ENCODE measurements around the gene IFNG. TPM values are rescaled to one million over a fixed set of nuclear protein-coding genes. Genes with fewer than 3 reads are reported as not detected.

Gene IFNG
- total RNA-seq, 1 experiment from 2014 or later, result not detected

GRCh38 chr12:68189821-68190242 is 30.3 kb upstream of the IFNG start:
- Histone ChIP-seq H3K9me3 (ENCODE audit: insufficient read depth, low read depth) (no peaks in the 10 kb centered on the region; the same call in 1 of the 2 replicates), H3K4me2 (no peak overlapping the region), H3K4me3 (no peak overlapping the region), H3K36me3 (ENCODE audit: low read depth) (no peaks in the 10 kb centered on the region), H3K9me2 (ENCODE audit: insufficient read depth) (no peaks in the 10 kb centered on the region; the same call in 1 of the 2 replicates), H2AFZ (no peak overlapping the region), H3F3A (ENCODE audit: insufficient read depth, low read depth) (peaks cover 3% of the 10 kb centered on the region; the same call in 1 of the 2 replicates), H4K20me1 (ENCODE audit: insufficient read depth) (no peaks in the 10 kb centered on the region; the same call in 1 of the 2 replicates), H3K27me3 (ENCODE audit: insufficient read depth, low read depth) (no peaks in the 10 kb centered on the region), H3K27ac (no peak overlapping the region), H3K4me1 (replicated peaks; ENCODE audit: insufficient read depth) (0 out of 2 replicates have a peak, but pooled peaks cover 3% of the 10 kb centered on the region), H3K79me2 (ENCODE audit: low read depth) (no peaks in the 10 kb centered on the region)
- intact Hi-C loops (cut with micrococcal nuclease; ENCODE audit: unreplicated experiment), result no loop called here
- POLR2A ChIA-PET (ENCODE audit: unreplicated experiment), result no interaction called here
- TF ChIP-seq EZH2 (IDR thresholded peaks at IDR 0.05; ENCODE audit: low read depth), result no peak
- peak; percentile 11 to 58 for DNase-seq
- BruUV-seq (replicated peaks), result no TSS peak
- CTCF ChIA-PET, result no interaction called here

- Histone ChIP-seq H3K36me3 (ENCODE audit: low read depth) (no peaks in the 10 kb centered on the region), H3F3A (ENCODE audit: insufficient read depth, low read depth) (peaks cover 3% of the 10 kb centered on the region; the same call in 1 of the 2 replicates), H3K9me3 (ENCODE audit: insufficient read depth, low read depth) (no peaks in the 10 kb centered on the region; the same call in 1 of the 2 replicates), H3K4me2 (no peak overlapping the region), H3K27ac (no peak overlapping the region), H3K4me3 (no peak overlapping the region), H3K9me2 (ENCODE audit: insufficient read depth) (no peaks in the 10 kb centered on the region), H3K4me1 (replicated peaks; ENCODE audit: insufficient read depth) (0 out of 2 replicates have a peak, but pooled peaks cover 3% of the 10 kb centered on the region), H3K79me2 (ENCODE audit: low read depth) (no peaks in the 10 kb centered on the region), H4K20me1 (ENCODE audit: insufficient read depth) (no peaks in the 10 kb centered on the region; the same call in 1 of the 2 replicates), H3K27me3 (ENCODE audit: insufficient read depth, low read depth) (no peaks in the 10 kb centered on the region), H2AFZ (no peak overlapping the region)
- POLR2A ChIA-PET (ENCODE audit: unreplicated experiment), result no interaction called here
- no TSS peak for BruUV-seq (replicated peaks)
- CTCF ChIA-PET, result no interaction called here
- intact Hi-C loops (cut with micrococcal nuclease; ENCODE audit: unreplicated experiment), result no loop called here
- TF ChIP-seq EZH2 (IDR thresholded peaks at IDR 0.05; ENCODE audit: low read depth) (no peak), CTCF (conservative IDR thresholded peaks at IDR 0.05) (no peak)
- no peak for DNase-seq
Observed at GRCh38 chr12:68185598-68185997, 26.1 kb upstream of the IFNG start.

- Histone ChIP-seq H3K36me3 (ENCODE audit: low read depth) (no peaks in the 10 kb centered on the region), H4K20me1 (ENCODE audit: insufficient read depth) (no peaks in the 10 kb centered on the region), H3K9me2 (ENCODE audit: insufficient read depth) (no peaks in the 10 kb centered on the region), H3K4me1 (replicated peaks; ENCODE audit: insufficient read depth) (no peaks in the 10 kb centered on the region), H3K27ac (no peak overlapping the region), H3K9me3 (ENCODE audit: insufficient read depth, low read depth) (no peaks in the 10 kb centered on the region), H3K4me2 (no peak overlapping the region), H2AFZ (no peak overlapping the region), H3F3A (ENCODE audit: insufficient read depth, low read depth) (no peaks in the 10 kb centered on the region), H3K27me3 (ENCODE audit: insufficient read depth, low read depth) (no peaks in the 10 kb centered on the region), H3K79me2 (ENCODE audit: low read depth) (no peaks in the 10 kb centered on the region), H3K4me3 (no peak overlapping the region)
- BruUV-seq (replicated peaks), result no TSS peak
- TF ChIP-seq CTCF (conservative IDR thresholded peaks at IDR 0.05), result no peak
- no peak for TF ChIP-seq EZH2 (IDR thresholded peaks at IDR 0.05; ENCODE audit: low read depth)
- POLR2A ChIA-PET (ENCODE audit: unreplicated experiment), result interaction anchor here (0.5 to 0.7 kb wide), 6 partner anchors 78 to 1536 kb away, joined by 3 to 10 read pairs (median 6); no protein-coding TSS in a partner anchor
- CTCF ChIA-PET, result interaction anchor here (0.5 to 0.6 kb wide), 2 partner anchors 61 to 1176 kb away, joined by 3 to 6 read pairs; no protein-coding TSS in a partner anchor
- DNase-seq, result no peak
- intact Hi-C loops (cut with micrococcal nuclease; ENCODE audit: unreplicated experiment), result no loop called here
Observed at GRCh38 chr12:68180792-68181744, 21.5 kb upstream of the IFNG start.
